GM12875 (cell line): ENCODE data around the gene CIB1.

Experiments used
- H3K4me3 ChIP-seq: one replicate; pipeline ENCODE4 v1.5.1; 2011; ENCODE audit warnings: low read depth, low read length, control low read depth
- TF ChIP-seq, protein P1 (sequence below): IDR thresholded peaks from 2 replicates; pipeline ENCODE4 v1.5.1; 2011; ENCODE audit warnings: low read depth, mild to moderate bottlenecking, control low read depth, inconsistent platforms, low read length, moderate library complexity, borderline replicate concordance; ENCODE audit not compliant: insufficient read depth

CIB1 gene

DNA sequence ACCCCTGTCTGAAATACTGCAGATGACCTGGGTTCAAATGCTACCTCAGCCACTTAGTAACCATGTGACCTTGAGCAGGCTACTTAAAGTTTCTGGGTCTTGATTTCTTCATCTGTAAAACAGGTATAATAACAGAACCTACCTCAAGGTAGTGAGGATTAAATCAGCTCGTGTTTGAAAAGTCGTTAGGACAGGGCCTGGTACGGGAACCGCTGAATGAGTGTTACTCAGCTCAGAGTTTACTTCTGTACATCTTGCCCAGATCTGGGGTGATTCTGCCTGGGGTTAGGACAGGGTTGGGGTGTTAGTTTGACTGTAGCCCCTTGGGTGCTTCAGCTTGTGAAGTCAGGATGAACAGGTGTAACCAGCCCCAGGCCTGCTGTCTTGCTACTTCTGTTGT is 30.8 kb downstream of the CIB1 start:
- H3K4me3 ChIP-seq: no peak overlapping the region
- TF ChIP-seq, protein P1, sequence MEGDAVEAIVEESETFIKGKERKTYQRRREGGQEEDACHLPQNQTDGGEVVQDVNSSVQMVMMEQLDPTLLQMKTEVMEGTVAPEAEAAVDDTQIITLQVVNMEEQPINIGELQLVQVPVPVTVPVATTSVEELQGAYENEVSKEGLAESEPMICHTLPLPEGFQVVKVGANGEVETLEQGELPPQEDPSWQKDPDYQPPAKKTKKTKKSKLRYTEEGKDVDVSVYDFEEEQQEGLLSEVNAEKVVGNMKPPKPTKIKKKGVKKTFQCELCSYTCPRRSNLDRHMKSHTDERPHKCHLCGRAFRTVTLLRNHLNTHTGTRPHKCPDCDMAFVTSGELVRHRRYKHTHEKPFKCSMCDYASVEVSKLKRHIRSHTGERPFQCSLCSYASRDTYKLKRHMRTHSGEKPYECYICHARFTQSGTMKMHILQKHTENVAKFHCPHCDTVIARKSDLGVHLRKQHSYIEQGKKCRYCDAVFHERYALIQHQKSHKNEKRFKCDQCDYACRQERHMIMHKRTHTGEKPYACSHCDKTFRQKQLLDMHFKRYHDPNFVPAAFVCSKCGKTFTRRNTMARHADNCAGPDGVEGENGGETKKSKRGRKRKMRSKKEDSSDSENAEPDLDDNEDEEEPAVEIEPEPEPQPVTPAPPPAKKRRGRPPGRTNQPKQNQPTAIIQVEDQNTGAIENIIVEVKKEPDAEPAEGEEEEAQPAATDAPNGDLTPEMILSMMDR: no peak

GRCh38 chr15:90201944-90202375 is 31.8 kb downstream of the CIB1 start:
- H3K4me3 ChIP-seq: peak overlapping the region; percentile 61
- TF ChIP-seq, protein P1: no peak

- TF ChIP-seq, protein P1: no peak
Measured at GRCh38 chr15:90201130-90201943, 32.4 kb downstream of the CIB1 start, which contains the start of gene SEMA4B. Gene SEMA4B (plus strand): TSS chr15:90201330. CDS start chr15:90201579, 249 bp downstream.

DNA sequence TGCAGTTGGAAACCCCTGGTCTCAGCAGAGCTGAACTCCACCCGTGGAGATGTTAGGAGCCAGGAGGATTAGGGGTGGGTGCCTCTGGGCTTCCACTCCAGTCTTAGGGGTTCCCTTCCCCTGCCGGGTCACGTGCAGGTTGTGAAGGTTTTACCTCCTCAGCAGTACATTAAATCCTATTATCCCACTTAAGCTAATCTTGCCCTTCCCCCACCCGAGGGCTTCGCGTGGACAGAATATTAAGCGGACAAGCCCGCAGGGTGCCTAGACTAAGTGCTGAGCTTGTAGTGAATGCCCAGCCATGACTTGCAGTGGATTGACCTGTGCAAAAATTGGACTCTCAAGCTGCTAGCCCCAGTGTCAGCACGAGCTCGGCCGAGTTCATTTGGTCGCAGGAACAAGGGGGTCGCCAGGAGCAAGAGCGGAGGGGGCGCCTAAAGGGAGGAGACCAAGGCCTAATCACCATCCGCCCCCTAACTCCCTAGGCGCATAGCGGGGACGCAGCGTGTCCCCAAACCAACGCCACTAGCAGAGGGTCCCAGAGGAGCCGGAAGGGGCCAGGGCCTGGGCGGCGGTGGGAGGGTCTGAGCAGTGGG is 33.1 kb downstream of the CIB1 start:
- TF ChIP-seq, protein P1: no peak
- peak overlapping the region; percentile 61 for H3K4me3 ChIP-seq

More at GRCh38 chr15:90201130-90201943, 32.4 kb downstream of the CIB1 start, which contains the start of gene SEMA4B:
- peak within 1 kb of the TSS; percentile 61 for H3K4me3 ChIP-seq

- no peak overlapping the region for H3K4me3 ChIP-seq
- TF ChIP-seq, protein P1: no peak
Measured at GRCh38 chr15:90194655-90195054, 39.1 kb downstream of the CIB1 start.

DNA sequence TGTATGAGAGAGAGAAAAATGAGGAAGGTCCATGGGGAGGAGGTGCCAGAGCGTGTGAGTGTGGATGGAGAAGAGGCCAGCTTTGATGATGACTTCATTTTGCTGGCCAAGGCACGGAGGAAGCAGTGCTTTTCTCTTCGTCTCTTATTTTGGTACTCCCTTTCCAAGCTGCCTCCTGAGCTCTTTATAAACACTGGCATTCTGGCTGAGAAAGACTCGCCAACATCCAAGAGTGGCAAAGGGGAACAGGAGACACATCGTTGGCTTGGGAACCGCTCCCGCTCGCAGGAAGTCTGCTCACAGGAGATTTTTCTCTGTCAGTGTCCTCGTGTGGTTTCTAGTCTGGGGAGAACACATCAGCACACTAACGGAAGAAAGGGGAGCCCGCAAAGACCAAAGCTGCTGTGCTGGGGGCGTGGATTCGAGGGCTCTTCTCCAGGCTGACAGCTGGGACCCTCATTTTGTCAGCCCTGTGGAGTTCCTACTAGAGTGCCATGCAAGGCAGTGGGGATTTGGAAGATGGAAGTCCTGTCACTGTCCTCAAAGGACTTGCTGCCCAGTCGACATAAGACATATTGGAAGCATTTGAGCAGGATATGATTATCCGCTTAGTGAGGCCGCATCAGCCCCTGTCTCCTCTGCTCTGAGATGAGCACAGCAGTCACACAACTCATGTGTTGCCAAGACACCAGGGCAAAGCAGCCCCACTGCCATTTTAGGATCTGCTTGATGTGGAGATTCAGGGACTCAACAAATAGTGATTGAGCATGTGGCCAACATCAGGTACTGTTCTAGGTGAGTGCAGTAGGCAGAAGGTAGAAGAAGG is 40.6 kb downstream of the CIB1 start:
- H3K4me3 ChIP-seq: no peak overlapping the region
- TF ChIP-seq, protein P1: no peak
